SU-DHL-6 (cell line): ENCODE measurements around the gene FOXD3.

ENCODE experiments used
- H2AFZ ChIP-seq: fragments of 200-600 bp; sonication (generic); 2 replicates; pipeline ENCODE4 v1.6.1; 2014; ENCODE audit warnings: low read depth, mild to moderate bottlenecking, moderate library complexity, mixed read lengths, antibody characterized with exemption, low read length; ENCODE audit not compliant: severe bottlenecking
- H3F3A ChIP-seq: fragments of 200-600 bp; shearing (Covaris generic); 2 replicates; pipeline ENCODE4 v1.6.0; 2016; ENCODE audit warnings: antibody characterized with exemption, mild to moderate bottlenecking; ENCODE audit not compliant: insufficient read depth
- H3K27ac ChIP-seq: fragments of 200-600 bp; sonication (generic); 2 replicates; pipeline ENCODE4 v1.5.1; 2016; ENCODE audit warnings: low read depth, mild to moderate bottlenecking, low read length, moderate library complexity, mixed read lengths
- H3K27me3 ChIP-seq: fragments of 200-600 bp; sonication (generic), shearing (Covaris generic); 2 replicates; pipeline ENCODE4 v1.6.0; 2014; ENCODE audit warnings: mild to moderate bottlenecking, low read length
- H3K36me3 ChIP-seq: fragments of 200-600 bp; sonication (generic); 2 replicates; pipeline ENCODE4 v1.6.1; 2014; ENCODE audit warnings: mild to moderate bottlenecking, low read length, mixed read lengths
- H3K4me2 ChIP-seq: fragments of 300-600, 200-600 bp; shearing (Covaris generic), sonication (generic); 2 replicates; pipeline ENCODE4 v1.6.0; 2014; ENCODE audit warnings: low read length, low read depth, mild to moderate bottlenecking; ENCODE audit not compliant: poor library complexity, severe bottlenecking
- H3K4me3 ChIP-seq: fragments of 200-600 bp; sonication (generic); 2 replicates; pipeline ENCODE4 v1.5.1; 2014; ENCODE audit warnings: antibody characterized with exemption, low read length, mild to moderate bottlenecking, mixed read lengths; ENCODE audit not compliant: insufficient read depth, poor library complexity, severe bottlenecking
- H3K79me2 ChIP-seq: fragments of 200-600 bp; sonication (generic); 2 replicates; pipeline ENCODE4 v1.6.1; 2014; ENCODE audit warnings: mild to moderate bottlenecking, low read length, moderate library complexity; ENCODE audit not compliant: insufficient read depth
- H3K9ac ChIP-seq: fragments of 200-600 bp; sonication (generic); 2 replicates; pipeline ENCODE4 v1.7.0; 2014; ENCODE audit warnings: mild to moderate bottlenecking, low read length
- H3K9me2 ChIP-seq: fragments of 200-600 bp; sonication (generic); replicated peaks from 2 replicates; pipeline ENCODE4 v1.6.1; 2014; ENCODE audit warnings: low read length; ENCODE audit not compliant: insufficient read depth
- H3K9me3 ChIP-seq: fragments of 200-600 bp; sonication (generic); 2 replicates; pipeline ENCODE4 v1.6.1; 2014; ENCODE audit warnings: low read length, mixed read lengths; ENCODE audit not compliant: insufficient read depth
- H4K20me1 ChIP-seq: fragments of 200-600 bp; sonication (generic); 2 replicates; pipeline ENCODE4 v1.6.1; 2014; ENCODE audit warnings: low read depth, mild to moderate bottlenecking, antibody characterized with exemption, low read length, moderate library complexity, mixed read lengths
- EZH2phosphoT487 ChIP-seq: fragments of 200-600 bp; sonication (generic), shearing (Covaris generic); conservative IDR thresholded peaks from 2 replicates; pipeline ENCODE4 v1.6.1; 2018; ENCODE audit warnings: mild to moderate bottlenecking, antibody characterized with exemption, low read length, moderate library complexity, mixed read lengths
- TF ChIP-seq, protein P1 (sequence below): fragments of 200-600 bp; sonication (generic); IDR thresholded peaks from one replicate; pipeline ENCODE4 v1.5.1; 2017; ENCODE audit warnings: antibody characterized with exemption, mild to moderate bottlenecking, low read length, moderate library complexity; ENCODE audit not compliant: insufficient read depth, poor library complexity, severe bottlenecking

Gene FOXD3

DNA sequence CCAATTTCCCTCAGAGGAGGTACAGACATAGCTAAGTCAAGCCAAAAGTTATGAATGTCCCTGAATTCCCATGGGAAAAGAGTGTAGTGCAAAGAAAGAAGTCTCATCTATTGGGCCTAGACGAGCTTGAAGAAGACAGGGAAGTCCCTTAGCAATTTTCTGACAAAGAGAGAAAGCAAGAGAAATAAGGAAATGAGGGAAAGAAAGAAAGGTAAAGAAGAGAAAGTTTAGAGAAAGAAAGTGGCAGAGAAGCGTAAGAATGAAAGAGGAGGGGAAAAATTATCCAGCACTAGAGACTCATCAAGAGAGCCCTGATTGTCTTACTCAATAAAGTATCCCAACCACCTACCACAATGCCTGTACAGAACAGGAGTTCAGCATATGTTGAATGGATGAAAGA is 40.6 kb upstream of the FOXD3 start:
- no peaks in the 10 kb centered on the region for H3K9me2 ChIP-seq
- H3K4me3 ChIP-seq: no peak overlapping the region
- H3K79me2 ChIP-seq: no peaks in the 10 kb centered on the region
- no peaks in the 10 kb centered on the region for H3F3A ChIP-seq
- no peak overlapping the region for H3K27ac ChIP-seq
- no peak for TF ChIP-seq EZH2phosphoT487
- TF ChIP-seq, protein P1, sequence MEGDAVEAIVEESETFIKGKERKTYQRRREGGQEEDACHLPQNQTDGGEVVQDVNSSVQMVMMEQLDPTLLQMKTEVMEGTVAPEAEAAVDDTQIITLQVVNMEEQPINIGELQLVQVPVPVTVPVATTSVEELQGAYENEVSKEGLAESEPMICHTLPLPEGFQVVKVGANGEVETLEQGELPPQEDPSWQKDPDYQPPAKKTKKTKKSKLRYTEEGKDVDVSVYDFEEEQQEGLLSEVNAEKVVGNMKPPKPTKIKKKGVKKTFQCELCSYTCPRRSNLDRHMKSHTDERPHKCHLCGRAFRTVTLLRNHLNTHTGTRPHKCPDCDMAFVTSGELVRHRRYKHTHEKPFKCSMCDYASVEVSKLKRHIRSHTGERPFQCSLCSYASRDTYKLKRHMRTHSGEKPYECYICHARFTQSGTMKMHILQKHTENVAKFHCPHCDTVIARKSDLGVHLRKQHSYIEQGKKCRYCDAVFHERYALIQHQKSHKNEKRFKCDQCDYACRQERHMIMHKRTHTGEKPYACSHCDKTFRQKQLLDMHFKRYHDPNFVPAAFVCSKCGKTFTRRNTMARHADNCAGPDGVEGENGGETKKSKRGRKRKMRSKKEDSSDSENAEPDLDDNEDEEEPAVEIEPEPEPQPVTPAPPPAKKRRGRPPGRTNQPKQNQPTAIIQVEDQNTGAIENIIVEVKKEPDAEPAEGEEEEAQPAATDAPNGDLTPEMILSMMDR: no peak
- no peak overlapping the region for H3K9ac ChIP-seq
- no peak overlapping the region for H3K4me2 ChIP-seq
- no peaks in the 10 kb centered on the region for H3K36me3 ChIP-seq
- no peaks in the 10 kb centered on the region for H4K20me1 ChIP-seq
- H3K27me3 ChIP-seq: no peaks in the 10 kb centered on the region
- no peaks in the 10 kb centered on the region for H3K9me3 ChIP-seq
- no peak overlapping the region for H2AFZ ChIP-seq

- Histone ChIP-seq H3K27ac (no peak overlapping the region), H3K9ac (no peak overlapping the region), H3K4me2 (no peak overlapping the region), H3K4me3 (no peak overlapping the region), H3K36me3 (no peaks in the 10 kb centered on the region), H3K9me3 (no peaks in the 10 kb centered on the region), H4K20me1 (no peaks in the 10 kb centered on the region), H3K27me3 (no peaks in the 10 kb centered on the region), H3K79me2 (no peaks in the 10 kb centered on the region), H3K9me2 (no peaks in the 10 kb centered on the region), H3F3A (no peaks in the 10 kb centered on the region), H2AFZ (no peak overlapping the region)
- TF ChIP-seq EZH2phosphoT487: no peak
- TF ChIP-seq, protein P1: no peak
Observed at GRCh38 chr1:63289135-63289534, 33.2 kb upstream of the FOXD3 start.

DNA sequence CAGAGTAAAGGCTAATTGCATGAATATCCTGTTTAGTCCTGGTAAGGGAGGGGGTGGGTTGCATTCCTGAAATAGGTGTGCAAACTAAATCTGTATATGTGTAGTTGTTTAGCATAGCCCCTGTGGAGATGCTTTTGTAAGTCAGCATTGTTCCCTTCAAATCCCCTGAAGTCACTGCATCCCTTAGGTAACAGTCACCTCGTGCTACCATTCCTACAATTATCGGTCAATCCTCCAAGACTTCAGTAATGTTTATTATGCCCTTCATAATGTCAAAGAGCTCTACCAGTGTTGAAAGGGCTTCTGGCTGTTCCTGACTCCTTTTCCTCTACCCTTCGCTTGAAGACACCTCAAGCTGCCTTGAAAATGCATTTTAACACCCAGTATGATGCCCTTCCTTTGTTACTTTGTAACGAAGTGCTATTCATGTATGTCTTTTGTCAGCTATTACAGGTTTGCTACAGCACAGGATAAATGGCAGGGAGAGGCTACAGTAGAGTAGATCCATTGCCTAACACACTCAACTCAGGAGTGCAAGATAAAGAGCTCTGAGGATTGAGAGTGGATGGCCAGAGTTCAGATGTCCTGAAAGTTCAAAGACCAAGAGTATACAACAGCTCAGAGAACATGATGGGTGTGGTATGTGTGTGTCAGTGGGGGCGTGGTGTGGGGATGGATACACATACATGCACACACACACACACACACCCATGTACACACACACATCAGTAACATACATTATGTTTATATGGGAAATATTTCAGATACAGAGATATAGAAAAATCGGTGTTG is 27.4 kb upstream of the FOXD3 start:
- TF ChIP-seq, protein P1: no peak
- no peak for TF ChIP-seq EZH2phosphoT487

More for the DNA sequence above, 27.4 kb upstream of the FOXD3 start:
- no peaks in the 10 kb centered on the region for H3K79me2 ChIP-seq
- H3K9me3 ChIP-seq: no peaks in the 10 kb centered on the region
- no peaks in the 10 kb centered on the region for H3K36me3 ChIP-seq
- H3K9ac ChIP-seq: no peak overlapping the region
- no peaks in the 10 kb centered on the region for H3K9me2 ChIP-seq
- H4K20me1 ChIP-seq: no peaks in the 10 kb centered on the region
- no peak overlapping the region for H2AFZ ChIP-seq
- H3K4me2 ChIP-seq: no peak overlapping the region
- no peak overlapping the region for H3K27ac ChIP-seq
- H3K4me3 ChIP-seq: no peak overlapping the region
- no peaks in the 10 kb centered on the region for H3K27me3 ChIP-seq
- no peaks in the 10 kb centered on the region for H3F3A ChIP-seq
